Fibroblast of lung (primary cell): ENCODE measurements around the gene GAPVD1.

Experiments used
- CTCF ChIP-seq, 2 donors: IDR thresholded peaks in 1 of 2; conservative IDR thresholded peaks in 1 of 2; 1 replicate in 1 of 2; 2 replicates in 1 of 2; pipeline ENCODE4 v1.5.1; 2011 to 2012; ENCODE audit warnings: low read length in 2 of 2, control low read depth in 1 of 2, inconsistent platforms in 1 of 2, low read depth in 1 of 2, mild to moderate bottlenecking in 1 of 2
- EZH2 ChIP-seq: IDR thresholded peaks from 2 replicates; pipeline ENCODE4 v1.5.1; 2012; ENCODE audit warnings: low read length, control low read depth, mild to moderate bottlenecking; ENCODE audit errors: missing control alignments

- TF ChIP-seq EZH2, result no peak
- TF ChIP-seq CTCF (conservative IDR thresholded peaks at IDR 0.05 in 1 of 2, IDR thresholded peaks at IDR 0.05 in 1 of 2; ENCODE audit: low read depth in 1 of 2, low read length in 2 of 2), result no peak
Measured at GRCh38 chr9:125329978-125330377, 68.4 kb downstream of the GAPVD1 start.
